HL-60 (cell line): ENCODE measurements around the gene LRMDA.

Experiments used
- GABPA ChIP-seq: IDR thresholded peaks from 2 replicates; pipeline ENCODE4 v1.6.1; 2012; ENCODE audit warnings: low read depth
- POLR2AphosphoS5 ChIP-seq: IDR thresholded peaks from 2 replicates; pipeline ENCODE4 v1.6.1; 2012; ENCODE audit warnings: low read depth
- SPI1 ChIP-seq: IDR thresholded peaks from 2 replicates; pipeline ENCODE4 v1.6.1; 2012; ENCODE audit warnings: low read depth, mild to moderate bottlenecking, borderline replicate concordance
- TF ChIP-seq, protein P1 (sequence below): IDR thresholded peaks from one replicate; pipeline ENCODE4 v1.5.1; 2011; ENCODE audit warnings: low read length, control low read depth, inconsistent platforms; ENCODE audit not compliant: insufficient read depth
- TF ChIP-seq, protein P2 (sequence below): IDR thresholded peaks from 2 replicates; pipeline ENCODE4 v1.6.1; 2012; ENCODE audit warnings: low read depth; ENCODE audit not compliant: insufficient replicate concordance

DNA sequence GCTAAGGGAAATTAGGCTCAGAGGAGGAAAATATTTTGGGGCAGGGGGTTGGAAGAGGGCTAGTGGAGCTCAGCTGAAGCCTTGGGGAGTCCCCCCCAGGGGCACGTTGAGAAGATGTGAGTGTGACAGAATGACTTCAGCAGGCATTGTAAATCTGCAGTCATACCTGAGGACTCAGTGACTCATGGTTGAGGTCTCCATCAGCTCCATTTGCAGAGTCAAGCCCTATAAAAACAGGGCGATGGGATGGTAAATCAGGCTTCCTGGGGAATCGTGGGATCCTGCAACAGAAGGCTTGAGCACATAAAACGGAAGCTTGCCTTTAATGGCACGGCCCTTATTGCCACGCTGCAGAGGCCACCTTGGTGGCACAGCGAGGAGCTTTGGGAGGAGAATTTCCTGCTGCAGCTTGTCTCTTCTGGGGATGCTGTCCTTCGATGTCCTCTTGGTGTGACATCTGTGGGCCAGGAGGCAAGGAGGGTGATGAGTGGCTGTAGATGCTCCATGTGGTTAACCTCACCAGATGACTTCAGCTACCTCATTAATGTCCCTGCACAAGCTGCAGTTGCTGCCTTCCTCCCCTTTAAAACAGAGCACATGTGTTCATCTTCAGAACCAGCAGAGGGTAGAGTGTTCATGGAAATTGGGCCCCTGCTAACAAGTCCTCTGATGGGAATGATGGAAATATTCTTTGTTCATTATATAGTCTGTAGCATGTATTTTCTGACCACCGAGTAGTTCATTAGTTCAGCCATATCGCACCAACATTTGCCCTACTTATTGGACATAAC, 285.9 kb downstream of the LRMDA start:
- TF ChIP-seq, protein P1, sequence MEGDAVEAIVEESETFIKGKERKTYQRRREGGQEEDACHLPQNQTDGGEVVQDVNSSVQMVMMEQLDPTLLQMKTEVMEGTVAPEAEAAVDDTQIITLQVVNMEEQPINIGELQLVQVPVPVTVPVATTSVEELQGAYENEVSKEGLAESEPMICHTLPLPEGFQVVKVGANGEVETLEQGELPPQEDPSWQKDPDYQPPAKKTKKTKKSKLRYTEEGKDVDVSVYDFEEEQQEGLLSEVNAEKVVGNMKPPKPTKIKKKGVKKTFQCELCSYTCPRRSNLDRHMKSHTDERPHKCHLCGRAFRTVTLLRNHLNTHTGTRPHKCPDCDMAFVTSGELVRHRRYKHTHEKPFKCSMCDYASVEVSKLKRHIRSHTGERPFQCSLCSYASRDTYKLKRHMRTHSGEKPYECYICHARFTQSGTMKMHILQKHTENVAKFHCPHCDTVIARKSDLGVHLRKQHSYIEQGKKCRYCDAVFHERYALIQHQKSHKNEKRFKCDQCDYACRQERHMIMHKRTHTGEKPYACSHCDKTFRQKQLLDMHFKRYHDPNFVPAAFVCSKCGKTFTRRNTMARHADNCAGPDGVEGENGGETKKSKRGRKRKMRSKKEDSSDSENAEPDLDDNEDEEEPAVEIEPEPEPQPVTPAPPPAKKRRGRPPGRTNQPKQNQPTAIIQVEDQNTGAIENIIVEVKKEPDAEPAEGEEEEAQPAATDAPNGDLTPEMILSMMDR: no peak
- no peak for TF ChIP-seq POLR2AphosphoS5
- no peak for TF ChIP-seq SPI1
- TF ChIP-seq, protein P2, sequence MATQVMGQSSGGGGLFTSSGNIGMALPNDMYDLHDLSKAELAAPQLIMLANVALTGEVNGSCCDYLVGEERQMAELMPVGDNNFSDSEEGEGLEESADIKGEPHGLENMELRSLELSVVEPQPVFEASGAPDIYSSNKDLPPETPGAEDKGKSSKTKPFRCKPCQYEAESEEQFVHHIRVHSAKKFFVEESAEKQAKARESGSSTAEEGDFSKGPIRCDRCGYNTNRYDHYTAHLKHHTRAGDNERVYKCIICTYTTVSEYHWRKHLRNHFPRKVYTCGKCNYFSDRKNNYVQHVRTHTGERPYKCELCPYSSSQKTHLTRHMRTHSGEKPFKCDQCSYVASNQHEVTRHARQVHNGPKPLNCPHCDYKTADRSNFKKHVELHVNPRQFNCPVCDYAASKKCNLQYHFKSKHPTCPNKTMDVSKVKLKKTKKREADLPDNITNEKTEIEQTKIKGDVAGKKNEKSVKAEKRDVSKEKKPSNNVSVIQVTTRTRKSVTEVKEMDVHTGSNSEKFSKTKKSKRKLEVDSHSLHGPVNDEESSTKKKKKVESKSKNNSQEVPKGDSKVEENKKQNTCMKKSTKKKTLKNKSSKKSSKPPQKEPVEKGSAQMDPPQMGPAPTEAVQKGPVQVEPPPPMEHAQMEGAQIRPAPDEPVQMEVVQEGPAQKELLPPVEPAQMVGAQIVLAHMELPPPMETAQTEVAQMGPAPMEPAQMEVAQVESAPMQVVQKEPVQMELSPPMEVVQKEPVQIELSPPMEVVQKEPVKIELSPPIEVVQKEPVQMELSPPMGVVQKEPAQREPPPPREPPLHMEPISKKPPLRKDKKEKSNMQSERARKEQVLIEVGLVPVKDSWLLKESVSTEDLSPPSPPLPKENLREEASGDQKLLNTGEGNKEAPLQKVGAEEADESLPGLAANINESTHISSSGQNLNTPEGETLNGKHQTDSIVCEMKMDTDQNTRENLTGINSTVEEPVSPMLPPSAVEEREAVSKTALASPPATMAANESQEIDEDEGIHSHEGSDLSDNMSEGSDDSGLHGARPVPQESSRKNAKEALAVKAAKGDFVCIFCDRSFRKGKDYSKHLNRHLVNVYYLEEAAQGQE: no peak
- no peak for TF ChIP-seq GABPA
